ENCODE data around the gene EGR4.

The EGR4 gene

DNA sequence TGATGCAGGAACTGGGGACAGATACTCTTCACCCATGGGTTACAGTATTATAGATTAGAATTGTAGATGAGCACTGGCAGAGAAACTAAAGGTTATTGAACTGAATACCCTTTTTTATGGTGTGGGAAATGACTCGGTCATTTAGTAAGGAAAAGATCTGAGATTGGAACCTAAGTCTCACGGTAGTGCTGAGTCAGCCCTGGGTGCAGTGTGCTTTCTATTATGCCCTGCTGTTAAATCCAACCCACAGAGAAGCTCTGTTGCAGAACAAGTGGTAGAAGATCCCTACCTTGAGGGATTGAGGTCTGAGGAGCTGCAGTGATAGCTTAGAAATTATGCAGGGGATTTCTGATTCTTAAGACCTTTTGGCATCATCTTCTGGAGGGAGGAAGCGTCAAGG, 46.5 kb downstream of the EGR4 start:
- H3K4me1 ChIP-seq (ENCODE audit: control insufficient read depth, insufficient read depth, low read length, unreplicated experiment), result no peaks in the 10 kb centered on the region
- H3K27me3 ChIP-seq (ENCODE audit: insufficient read depth, low read length), result no peaks in the 10 kb centered on the region
- peaks cover 45% of the 10 kb centered on the region for H3K36me3 ChIP-seq (ENCODE audit: insufficient read depth, low read length)
- no peak overlapping the region for H3K27ac ChIP-seq (ENCODE audit: low read depth, low read length)
- peaks cover 30% of the 10 kb centered on the region for H3K79me2 ChIP-seq (ENCODE audit: control insufficient read depth, insufficient read depth, low read length, unreplicated experiment)
- no peak overlapping the region for H3K4me3 ChIP-seq (ENCODE audit: low read depth, low read length)
- H2AFZ ChIP-seq (ENCODE audit: low read length, unreplicated experiment), result no peak overlapping the region

DNA sequence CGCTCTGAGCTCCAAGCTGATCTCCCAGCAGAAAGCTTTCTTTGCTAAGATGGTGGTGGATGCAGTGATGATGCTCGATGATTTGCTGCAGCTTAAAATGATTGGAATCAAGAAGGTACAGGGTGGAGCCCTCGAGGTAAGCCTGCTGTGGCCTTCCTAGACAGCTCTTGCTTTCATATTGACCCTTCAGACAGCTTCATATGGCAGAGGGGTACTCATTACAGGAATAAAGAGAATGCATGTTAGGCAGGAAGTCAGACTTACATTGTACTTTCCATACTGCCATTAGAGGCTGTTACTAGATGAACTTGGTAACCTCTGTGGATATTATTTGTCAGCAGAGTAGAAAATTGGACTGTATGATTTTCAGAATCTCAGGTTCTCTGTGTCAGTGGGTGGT, 48.8 kb downstream of the EGR4 start:
- H3K36me3 ChIP-seq (ENCODE audit: insufficient read depth, low read length), result peaks cover 43% of the 10 kb centered on the region
- no peak overlapping the region for H3K4me3 ChIP-seq (ENCODE audit: low read depth, low read length)
- H3K79me2 ChIP-seq (ENCODE audit: control insufficient read depth, insufficient read depth, low read length, unreplicated experiment), result peaks cover 49% of the 10 kb centered on the region
- H3K4me1 ChIP-seq (ENCODE audit: control insufficient read depth, insufficient read depth, low read length, unreplicated experiment), result peaks cover 8% of the 10 kb centered on the region
- H3K27ac ChIP-seq (ENCODE audit: low read depth, low read length), result no peak overlapping the region
- H3K27me3 ChIP-seq (ENCODE audit: insufficient read depth, low read length), result no peaks in the 10 kb centered on the region
- no peak overlapping the region for H2AFZ ChIP-seq (ENCODE audit: low read length, unreplicated experiment)

GRCh38 chr2:73243884-73244570, 49.3 kb downstream of the EGR4 start:
- no peaks in the 10 kb centered on the region for H3K27me3 ChIP-seq (ENCODE audit: insufficient read depth, low read length)
- no peak overlapping the region for H2AFZ ChIP-seq (ENCODE audit: low read length, unreplicated experiment)
- H3K79me2 ChIP-seq (ENCODE audit: control insufficient read depth, insufficient read depth, low read length, unreplicated experiment), result peaks cover 54% of the 10 kb centered on the region
- peaks cover 39% of the 10 kb centered on the region for H3K36me3 ChIP-seq (ENCODE audit: insufficient read depth, low read length)
- H3K27ac ChIP-seq (ENCODE audit: low read depth, low read length), result no peak overlapping the region
- peaks cover 14% of the 10 kb centered on the region for H3K4me1 ChIP-seq (ENCODE audit: control insufficient read depth, insufficient read depth, low read length, unreplicated experiment)
- no peak overlapping the region for H3K4me3 ChIP-seq (ENCODE audit: low read depth, low read length)
